Measurements from ENCODE around the gene ZBP1. TPM values are rescaled to one million over a fixed set of nuclear protein-coding genes. Genes with fewer than 3 reads are reported as not detected.

The ZBP1 gene
- total RNA-seq, 1 experiment from 2014 or later = not detected

- no peak for DNase-seq
- Histone ChIP-seq H3K79me2 (ENCODE audit: low read depth) (peaks cover 99% of the 10 kb centered on the region), H3K4me3 (no peak overlapping the region), H4K20me1 (ENCODE audit: insufficient read depth) (peaks cover 98% of the 10 kb centered on the region), H3K27ac (no peak overlapping the region), H3K9me3 (ENCODE audit: insufficient read depth, low read depth) (no peaks in the 10 kb centered on the region), H2AFZ (no peak overlapping the region), H3K4me2 (no peak overlapping the region), H3K27me3 (ENCODE audit: insufficient read depth, low read depth) (no peaks in the 10 kb centered on the region), H3F3A (ENCODE audit: insufficient read depth, low read depth) (peaks cover 19% of the 10 kb centered on the region; the same call in 1 of the 2 replicates), H3K4me1 (replicated peaks; ENCODE audit: insufficient read depth) (0 out of 2 replicates have a peak, but pooled peaks cover 5% of the 10 kb centered on the region), H3K9me2 (ENCODE audit: insufficient read depth) (no peaks in the 10 kb centered on the region), H3K36me3 (ENCODE audit: low read depth) (peaks cover 5% of the 10 kb centered on the region; the same call in 1 of the 2 replicates)
- ChIA-PET POLR2A (ENCODE audit: unreplicated experiment) (no interaction called here), CTCF (no interaction called here)
- no TSS peak for BruUV-seq (replicated peaks)
- intact Hi-C loops (cut with micrococcal nuclease; ENCODE audit: unreplicated experiment) = no loop called here
- TF ChIP-seq CTCF (conservative IDR thresholded peaks at IDR 0.05) (no peak), EZH2 (IDR thresholded peaks at IDR 0.05; ENCODE audit: low read depth) (no peak)
These were observed 46.0 kb upstream of the ZBP1 start for GRCh38 chr20:57666106-57666833.

- BruUV-seq (replicated peaks) = no TSS peak
- H3K4me2 ChIP-seq = no peak overlapping the region
- no peak overlapping the region for H3K27ac ChIP-seq
- intact Hi-C loops (cut with micrococcal nuclease; ENCODE audit: unreplicated experiment) = no loop called here
- H3K9me3 ChIP-seq (ENCODE audit: insufficient read depth, low read depth) = no peaks in the 10 kb centered on the region
- no peaks in the 10 kb centered on the region for H3K9me2 ChIP-seq (ENCODE audit: insufficient read depth)
- H3K27me3 ChIP-seq (ENCODE audit: insufficient read depth, low read depth) = no peaks in the 10 kb centered on the region
- peaks cover 11% of the 10 kb centered on the region; the same call in 1 of the 2 replicates for H3K36me3 ChIP-seq (ENCODE audit: low read depth)
- H3K4me1 ChIP-seq (replicated peaks; ENCODE audit: insufficient read depth) = 0 out of 2 replicates have a peak, but pooled peaks cover 1% of the 10 kb centered on the region
- no peak overlapping the region for H2AFZ ChIP-seq
- no peak for DNase-seq
- H3K79me2 ChIP-seq (ENCODE audit: low read depth) = peaks cover 99% of the 10 kb centered on the region
- TF ChIP-seq CTCF (conservative IDR thresholded peaks at IDR 0.05) (no peak), EZH2 (IDR thresholded peaks at IDR 0.05; ENCODE audit: low read depth) (no peak)
- H4K20me1 ChIP-seq (ENCODE audit: insufficient read depth) = peaks cover 98% of the 10 kb centered on the region
- POLR2A ChIA-PET (ENCODE audit: unreplicated experiment) = no interaction called here
- CTCF ChIA-PET = no interaction called here
- H3F3A ChIP-seq (ENCODE audit: insufficient read depth, low read depth) = peaks cover 21% of the 10 kb centered on the region; the same call in 1 of the 2 replicates
- no peak overlapping the region for H3K4me3 ChIP-seq
These were observed 45.4 kb upstream of the ZBP1 start for GRCh38 chr20:57665589-57665971.

DNA sequence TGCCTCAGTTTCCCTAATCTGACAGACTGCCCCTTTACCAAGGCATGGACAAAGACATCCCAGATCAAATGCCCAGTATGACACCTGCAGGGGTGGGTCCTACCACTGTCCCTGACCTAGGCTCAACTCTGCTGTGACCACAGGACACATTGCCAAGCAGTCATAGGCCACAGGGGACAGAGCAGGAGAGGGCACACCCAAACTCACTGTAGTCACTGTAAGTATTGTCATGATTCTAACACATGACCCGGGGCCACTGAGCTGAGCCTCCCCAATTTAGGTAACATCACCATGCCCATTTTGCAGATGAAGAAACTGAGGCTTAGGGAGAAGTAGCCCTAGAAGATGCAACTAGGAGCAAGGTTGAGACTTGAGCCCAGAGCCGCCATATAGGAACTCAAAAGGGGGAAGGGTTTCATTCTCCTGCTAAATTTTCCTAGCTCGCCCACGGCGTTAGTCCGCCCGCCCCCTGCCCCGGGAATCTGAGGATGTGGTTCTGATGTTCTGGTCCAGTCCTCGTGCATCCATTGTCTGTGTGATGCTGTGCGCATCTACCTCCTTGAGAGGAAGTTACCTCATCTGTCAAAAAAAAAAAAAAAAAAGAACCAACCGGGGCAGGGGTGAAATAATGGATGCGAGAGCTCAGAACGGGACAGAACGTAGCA lies 44.8 kb upstream of the ZBP1 start:
- Histone ChIP-seq H3K4me2 (no peak overlapping the region), H3K27me3 (ENCODE audit: insufficient read depth, low read depth) (no peaks in the 10 kb centered on the region), H3F3A (ENCODE audit: insufficient read depth, low read depth) (peaks cover 20% of the 10 kb centered on the region; the same call in 1 of the 2 replicates), H2AFZ (no peak overlapping the region), H4K20me1 (ENCODE audit: insufficient read depth) (peaks cover 95% of the 10 kb centered on the region), H3K4me3 (no peak overlapping the region), H3K9me3 (ENCODE audit: insufficient read depth, low read depth) (no peaks in the 10 kb centered on the region), H3K27ac (no peak overlapping the region), H3K79me2 (ENCODE audit: low read depth) (peaks cover 99% of the 10 kb centered on the region), H3K9me2 (ENCODE audit: insufficient read depth) (no peaks in the 10 kb centered on the region), H3K4me1 (replicated peaks; ENCODE audit: insufficient read depth) (no peaks in the 10 kb centered on the region), H3K36me3 (ENCODE audit: low read depth) (peaks cover 16% of the 10 kb centered on the region; the same call in 1 of the 2 replicates)
- intact Hi-C loops (cut with micrococcal nuclease; ENCODE audit: unreplicated experiment) = no loop called here
- CTCF ChIA-PET = no interaction called here
- POLR2A ChIA-PET (ENCODE audit: unreplicated experiment) = no interaction called here
- DNase-seq = no peak
- BruUV-seq (replicated peaks) = no TSS peak
- TF ChIP-seq CTCF (conservative IDR thresholded peaks at IDR 0.05) (no peak), EZH2 (IDR thresholded peaks at IDR 0.05; ENCODE audit: low read depth) (no peak)

All from PC-9 (cell line).